Activated T-helper 1 cell treated with anti-CD3 and anti-CD28 coated beads, Interleukin-12 subunit alpha, Interleukin-12 subunit beta, Interleukin-2, Interleukin-4 antibody, amounts not matched to agents 30 ng/mL and 10 ng/mL and 1 ng/mL, durations not matched to agents 14 hours and 24 hours and 36 hours (primary cell): Measurements from ENCODE around the gene TAF1D. TPM values are rescaled to one million over a fixed set of nuclear protein-coding genes. Genes with fewer than 3 reads are reported as not detected.
A peak's percentile ranks its signal among the peaks of the same experiment; 100 is the strongest.

Source experiments
- DNase-seq: peaks from one replicate; pipeline ENCODE4 v3.0.0; 2021; ENCODE audit warnings: low spot score
- H3K27ac Mint-ChIP-seq: one replicate; pipeline ENCODE4 v1.8.0; 2021; ENCODE audit warnings: mild to moderate bottlenecking, mixed read lengths
- H3K27me3 Mint-ChIP-seq: one replicate; pipeline ENCODE4 v1.8.0; 2022; ENCODE audit warnings: mild to moderate bottlenecking, moderate library complexity, mixed read lengths; ENCODE audit not compliant: insufficient read depth
- H3K36me3 Mint-ChIP-seq: one replicate; pipeline ENCODE4 v1.8.0; 2021; ENCODE audit warnings: low read depth, mixed read lengths
- H3K4me1 Mint-ChIP-seq: one replicate; pipeline ENCODE4 v1.8.0; 2021; ENCODE audit warnings: low read depth, mixed read lengths
- H3K4me3 Mint-ChIP-seq: one replicate; pipeline ENCODE4 v1.8.0; 2021; ENCODE audit warnings: mild to moderate bottlenecking, moderate library complexity, mixed read lengths
- H3K9me3 Mint-ChIP-seq: one replicate; pipeline ENCODE4 v1.8.0; 2021; ENCODE audit warnings: mixed read lengths
- intact Hi-C: fragments of 100-400 bp; cut with micrococcal nuclease; formaldehyde crosslinking; loops from one replicate; pipeline ENCODE4 v1.15.1; 2024
- total RNA-seq: library from RNA; stranded (reverse); gene quantifications from 2 replicates; pipeline ENCODE4 v1.2.3, GENCODE V29; 2022

TAF1D gene
- total RNA-seq, 1 donor from 2014 or later = 337 TPM

DNA sequence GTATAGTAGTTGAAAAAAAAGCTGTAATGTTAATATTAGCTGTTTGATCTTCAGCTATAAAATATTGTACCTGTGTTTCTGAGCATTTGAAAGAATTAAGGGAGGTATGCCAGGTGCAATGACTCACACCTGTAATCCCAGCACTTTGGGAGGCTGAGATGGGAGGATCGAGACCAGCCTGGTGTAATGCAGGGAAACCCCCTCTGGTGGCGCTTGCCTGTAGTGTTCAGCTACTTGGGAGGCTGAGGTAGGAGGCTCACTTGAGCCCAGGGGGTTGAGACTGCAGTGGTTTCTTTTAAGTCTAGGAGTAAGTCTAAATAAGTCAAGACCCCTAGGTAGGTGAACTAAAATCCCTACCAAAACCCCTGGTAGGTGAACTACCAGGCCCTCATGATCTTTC, 37.1 kb downstream of the TAF1D start:
- DNase-seq = no peak
- peaks cover 61% of the 10 kb centered on the region for H3K36me3 Mint-ChIP-seq
- peaks cover 7% of the 10 kb centered on the region for H3K4me1 Mint-ChIP-seq
- H3K27ac Mint-ChIP-seq = no peak overlapping the region
- H3K4me3 Mint-ChIP-seq = no peak overlapping the region
- H3K9me3 Mint-ChIP-seq = peaks cover 10% of the 10 kb centered on the region
- intact Hi-C loops = no loop called here
- no peaks in the 10 kb centered on the region for H3K27me3 Mint-ChIP-seq

DNA sequence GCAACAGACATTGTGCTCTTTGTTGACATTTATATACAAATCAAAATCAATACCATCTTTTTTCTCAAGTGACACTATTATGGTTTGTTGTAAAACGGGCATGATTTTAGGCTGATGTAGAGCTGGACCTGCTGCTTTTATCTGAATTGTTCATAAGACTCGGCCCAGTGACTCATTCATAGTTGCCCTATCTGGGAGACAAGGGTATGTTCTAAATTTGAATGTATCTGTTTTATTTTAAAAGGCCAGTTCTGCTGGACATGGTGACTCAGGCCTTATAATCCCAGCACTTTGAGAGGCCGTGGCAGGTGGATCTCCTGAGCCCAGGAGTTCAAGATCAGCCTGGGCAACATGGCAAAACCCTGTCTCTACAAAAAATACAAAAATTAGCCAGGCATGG, 40.5 kb downstream of the TAF1D start:
- peaks cover 10% of the 10 kb centered on the region for H3K4me1 Mint-ChIP-seq
- H3K36me3 Mint-ChIP-seq = peaks cover 53% of the 10 kb centered on the region
- no peak for DNase-seq
- no peaks in the 10 kb centered on the region for H3K9me3 Mint-ChIP-seq
- no peaks in the 10 kb centered on the region for H3K27me3 Mint-ChIP-seq
- intact Hi-C loops = no loop called here
- H3K4me3 Mint-ChIP-seq = no peak overlapping the region
- no peak overlapping the region for H3K27ac Mint-ChIP-seq

DNA sequence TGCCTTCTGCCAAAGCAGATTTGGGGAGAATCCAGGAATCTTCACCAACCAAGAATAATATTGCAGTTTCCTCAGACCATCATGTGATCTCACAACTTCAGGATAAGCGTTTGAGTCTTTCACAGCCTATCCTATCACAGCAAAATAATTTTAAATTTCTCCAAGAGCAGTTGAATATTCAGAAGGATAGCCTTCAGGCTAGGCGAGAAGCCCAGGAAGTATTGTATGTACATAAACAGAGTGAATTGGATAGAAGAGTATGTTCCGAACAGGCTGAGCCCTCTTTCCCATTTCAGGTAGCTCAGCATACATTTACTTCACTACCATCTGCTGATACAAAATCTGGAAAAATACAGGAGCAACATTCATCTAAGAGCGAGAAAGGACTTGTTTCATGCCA, 43.7 kb downstream of the TAF1D start:
- Mint-ChIP-seq H3K4me3 (no peak overlapping the region), H3K27ac (no peak overlapping the region), H3K9me3 (no peaks in the 10 kb centered on the region), H3K36me3 (peaks cover 39% of the 10 kb centered on the region), H3K27me3 (no peaks in the 10 kb centered on the region), H3K4me1 (peaks cover 10% of the 10 kb centered on the region)
- DNase-seq = no peak
- intact Hi-C loops = loop anchor here (5.0 kb wide), 1 partner anchor 35 kb away; no protein-coding TSS in a partner anchor

DNA sequence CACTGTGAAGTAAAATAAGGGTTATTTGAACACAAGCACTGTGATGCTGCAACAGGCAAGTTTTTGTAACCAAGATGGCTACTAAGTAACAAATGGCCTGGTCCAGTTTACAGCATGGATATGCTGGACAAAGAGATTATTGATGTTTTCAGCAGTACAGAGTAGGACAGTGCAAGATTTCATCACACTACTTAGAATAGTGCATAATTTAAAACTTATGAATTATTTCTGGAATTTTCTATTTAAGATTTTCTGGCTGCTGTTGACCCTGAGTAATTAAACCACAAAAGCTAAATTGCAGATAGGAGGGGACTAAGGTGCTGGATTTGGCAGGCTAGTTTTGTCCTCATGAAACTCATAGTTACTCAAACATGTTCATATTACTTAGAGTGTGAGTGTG, 46.7 kb downstream of the TAF1D start:
- DNase-seq = no peak
- H3K27ac Mint-ChIP-seq = no peak overlapping the region
- H3K27me3 Mint-ChIP-seq = no peaks in the 10 kb centered on the region
- H3K4me3 Mint-ChIP-seq = no peak overlapping the region
- no peaks in the 10 kb centered on the region for H3K9me3 Mint-ChIP-seq
- peaks cover 11% of the 10 kb centered on the region for H3K4me1 Mint-ChIP-seq
- intact Hi-C loops = no loop called here
- H3K36me3 Mint-ChIP-seq = peaks cover 37% of the 10 kb centered on the region

DNA sequence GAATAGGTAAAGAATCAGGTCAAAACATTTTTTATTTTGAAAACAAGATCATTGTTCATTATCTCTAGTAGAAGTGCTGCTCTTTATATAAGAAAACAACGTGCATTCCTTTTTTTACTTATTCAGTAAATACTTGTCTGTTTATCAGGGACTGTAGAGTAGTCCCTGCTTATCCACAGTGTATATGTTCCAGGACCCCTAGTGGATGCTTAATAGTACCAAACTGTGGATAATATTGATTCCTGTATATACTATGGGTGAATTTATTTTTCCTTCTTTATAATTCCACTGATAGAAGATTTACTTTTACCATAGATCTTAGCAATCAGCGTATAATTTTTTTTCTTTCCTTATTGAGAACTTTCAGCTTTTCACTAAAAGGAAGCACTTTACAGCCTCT, 47.2 kb downstream of the TAF1D start:
- no peaks in the 10 kb centered on the region for H3K9me3 Mint-ChIP-seq
- no peak overlapping the region for H3K4me3 Mint-ChIP-seq
- peaks cover 11% of the 10 kb centered on the region for H3K4me1 Mint-ChIP-seq
- H3K36me3 Mint-ChIP-seq = peaks cover 37% of the 10 kb centered on the region
- H3K27me3 Mint-ChIP-seq = no peaks in the 10 kb centered on the region
- no peak for DNase-seq
- no peak overlapping the region for H3K27ac Mint-ChIP-seq
- intact Hi-C loops = no loop called here

DNA sequence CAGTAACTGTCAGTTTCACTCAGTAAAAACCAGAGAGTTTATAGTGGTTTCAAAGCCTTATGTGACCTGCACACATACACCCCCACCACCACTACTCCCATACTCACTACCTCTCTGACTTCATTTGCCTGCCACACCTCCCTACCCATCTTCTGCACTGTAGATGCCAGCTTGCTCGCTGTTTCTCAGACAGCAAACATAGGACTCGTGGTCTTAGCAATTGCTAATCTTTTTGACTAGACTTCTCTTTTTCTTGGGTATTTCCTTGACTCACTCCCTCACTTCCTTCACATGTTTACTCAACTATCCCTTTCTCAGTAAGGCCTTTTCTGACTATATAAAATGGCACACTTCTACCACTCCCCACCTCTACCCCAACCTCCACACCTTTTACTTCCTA, 52.1 kb downstream of the TAF1D start:
- peaks cover 28% of the 10 kb centered on the region for H3K4me1 Mint-ChIP-seq
- H3K4me3 Mint-ChIP-seq = peak overlapping the region; percentile 1
- H3K27me3 Mint-ChIP-seq = no peaks in the 10 kb centered on the region
- H3K9me3 Mint-ChIP-seq = no peaks in the 10 kb centered on the region
- peak overlapping the region; percentile 76 for H3K27ac Mint-ChIP-seq
- H3K36me3 Mint-ChIP-seq = peaks cover 43% of the 10 kb centered on the region
- intact Hi-C loops = no loop called here
- peak; percentile 3 for DNase-seq

DNA sequence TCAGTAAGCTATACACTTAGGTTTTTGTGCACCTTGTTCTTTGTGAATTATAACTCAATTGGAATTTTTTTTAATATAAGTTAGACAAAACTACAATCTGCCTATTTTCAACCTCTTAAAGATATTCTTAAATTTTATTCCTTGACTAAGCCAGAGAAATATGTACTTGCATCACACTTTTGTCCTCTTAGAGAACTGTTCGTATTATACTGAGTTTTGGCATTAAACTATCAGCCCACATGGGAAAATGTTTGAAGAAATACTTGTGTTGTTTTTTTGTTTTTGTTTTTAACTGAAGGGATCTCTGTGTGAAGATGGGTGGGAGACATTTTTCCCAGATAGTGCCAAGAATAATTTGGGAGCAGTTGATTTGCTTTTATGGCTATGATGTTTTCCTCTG, 54.5 kb downstream of the TAF1D start:
- peaks cover 28% of the 10 kb centered on the region for H3K4me1 Mint-ChIP-seq
- peak overlapping the region; percentile 40 for H3K27ac Mint-ChIP-seq
- H3K27me3 Mint-ChIP-seq = no peaks in the 10 kb centered on the region
- peaks cover 60% of the 10 kb centered on the region for H3K36me3 Mint-ChIP-seq
- no peaks in the 10 kb centered on the region for H3K9me3 Mint-ChIP-seq
- DNase-seq = no peak
- intact Hi-C loops = no loop called here
- H3K4me3 Mint-ChIP-seq = no peak overlapping the region

DNA sequence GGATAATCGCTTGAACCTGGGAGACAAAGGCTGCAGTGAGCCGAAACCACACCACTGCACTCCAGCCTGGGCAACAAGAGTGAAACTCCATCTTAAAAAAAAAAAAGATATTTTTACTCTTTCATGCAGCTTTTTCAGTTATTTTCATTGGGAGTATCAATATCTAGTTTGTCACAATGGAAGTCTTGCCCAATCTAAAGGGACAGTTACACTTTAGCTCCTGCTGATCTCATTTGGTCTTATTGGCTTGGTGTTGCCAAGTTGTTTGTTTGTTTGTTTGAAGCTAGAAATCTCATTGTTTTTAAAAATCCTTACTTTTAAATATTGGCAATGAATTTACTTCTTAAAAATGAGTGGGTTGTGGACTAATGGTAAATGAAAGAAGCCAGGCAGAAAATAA, 55.1 kb downstream of the TAF1D start:
- H3K27me3 Mint-ChIP-seq = no peaks in the 10 kb centered on the region
- intact Hi-C loops = no loop called here
- H3K9me3 Mint-ChIP-seq = no peaks in the 10 kb centered on the region
- peaks cover 62% of the 10 kb centered on the region for H3K36me3 Mint-ChIP-seq
- H3K4me1 Mint-ChIP-seq = peaks cover 28% of the 10 kb centered on the region
- no peak overlapping the region for H3K27ac Mint-ChIP-seq
- DNase-seq = no peak
- no peak overlapping the region for H3K4me3 Mint-ChIP-seq

Other genes starting within 250 kb of the TAF1D start
- gene SMCO4, start 198.1 kb downstream of the TAF1D start, total RNA-seq = 33.4 and 34.8 TPM in 2 replicates
- 29.4 and 29.7 TPM in 2 replicates for gene CEP295, start 79.8 kb downstream of the TAF1D start, total RNA-seq
- 19.3 and 21.6 TPM in 2 replicates for gene C11orf54, start 177 bp upstream of the TAF1D start, total RNA-seq
- 55.8 and 59.4 TPM in 2 replicates for gene MED17, start 42.8 kb upstream of the TAF1D start, total RNA-seq
- not detected in 2 replicates for gene VSTM5, start 109.1 kb upstream of the TAF1D start, total RNA-seq